ENCODE data around the gene PPARA.

GRCh38 chr22:46267431-46268279 lies 117.3 kb downstream of the PPARA start, which contains the start of gene TTC38:
- TF ChIP-seq CTCF (conservative IDR thresholded peaks at IDR 0.05 in 1 of 2, IDR thresholded peaks at IDR 0.05 in 1 of 2; ENCODE audit: low read depth in 1 of 2, low read length in 2 of 2) (no peak), EZH2 (IDR thresholded peaks at IDR 0.05; ENCODE audit: low read length, missing control alignments) (no peak)

All from fibroblast of lung (primary cell).